CD4-positive, alpha-beta T cell treated with Interleukin-21 for 1 hour (primary cell): ENCODE data around the gene ST6GAL1.
"Not testable (repeated sequence)": the region's sequence is repeated elsewhere in the genome, so short reads cannot be mapped to it uniquely, and the experiment has no call there.

Experiments used
- DNase-seq: peaks from one replicate; pipeline ENCODE4 v3.0.0-alpha.2; 2020

The ST6GAL1 gene, protein sequence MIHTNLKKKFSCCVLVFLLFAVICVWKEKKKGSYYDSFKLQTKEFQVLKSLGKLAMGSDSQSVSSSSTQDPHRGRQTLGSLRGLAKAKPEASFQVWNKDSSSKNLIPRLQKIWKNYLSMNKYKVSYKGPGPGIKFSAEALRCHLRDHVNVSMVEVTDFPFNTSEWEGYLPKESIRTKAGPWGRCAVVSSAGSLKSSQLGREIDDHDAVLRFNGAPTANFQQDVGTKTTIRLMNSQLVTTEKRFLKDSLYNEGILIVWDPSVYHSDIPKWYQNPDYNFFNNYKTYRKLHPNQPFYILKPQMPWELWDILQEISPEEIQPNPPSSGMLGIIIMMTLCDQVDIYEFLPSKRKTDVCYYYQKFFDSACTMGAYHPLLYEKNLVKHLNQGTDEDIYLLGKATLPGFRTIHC

DNA sequence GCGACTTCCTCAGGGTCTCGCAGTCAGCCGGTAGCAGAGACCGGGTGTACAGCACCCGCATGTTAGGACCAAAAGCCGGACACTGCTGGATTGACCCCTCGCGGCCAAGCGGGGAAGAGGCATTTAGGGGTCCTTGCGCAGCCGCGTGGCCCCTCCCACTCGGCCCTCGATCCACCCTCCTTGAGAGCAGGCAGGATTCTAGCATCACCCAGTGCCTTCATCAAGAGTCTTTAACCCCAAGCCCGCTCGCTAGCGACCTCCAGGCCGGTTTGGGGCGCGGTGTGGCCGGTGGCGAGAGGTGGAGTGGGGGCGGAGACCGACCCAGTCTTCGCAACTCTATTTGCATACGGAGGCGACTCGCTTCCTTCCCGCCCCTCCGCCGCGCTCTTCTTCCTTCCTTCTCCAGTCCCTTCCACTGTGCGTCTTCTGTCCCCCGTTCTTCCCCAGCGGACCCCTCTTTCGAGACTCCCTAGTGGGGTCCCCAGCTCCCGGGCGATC, at the start of gene ST6GAL1:
Gene ST6GAL1, plus strand, starts transcription at position 384 of the 498 bp plus-strand sequence. CDS start 112,178 bp downstream, outside the sequence.
- peak; percentile 60 for DNase-seq

DNA sequence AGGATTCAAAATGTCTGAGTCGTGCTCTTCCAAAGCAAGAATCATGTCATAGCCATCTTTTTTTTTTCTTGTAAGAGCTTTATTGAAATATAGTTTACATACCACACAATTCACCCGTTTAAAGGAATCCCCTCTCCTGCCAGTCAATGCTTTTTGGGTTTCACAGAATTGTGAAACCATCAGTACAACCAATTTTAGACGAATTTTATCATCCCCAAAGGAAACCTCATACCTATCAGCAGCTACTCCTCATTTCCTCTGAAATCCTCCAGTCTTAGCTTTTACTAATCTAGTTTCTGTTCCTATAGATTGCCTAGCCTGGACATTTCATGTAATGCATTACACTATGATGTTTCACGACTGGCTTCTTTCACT, 48.2 kb upstream of the ST6GAL1 start:
- DNase-seq: no peak

DNA sequence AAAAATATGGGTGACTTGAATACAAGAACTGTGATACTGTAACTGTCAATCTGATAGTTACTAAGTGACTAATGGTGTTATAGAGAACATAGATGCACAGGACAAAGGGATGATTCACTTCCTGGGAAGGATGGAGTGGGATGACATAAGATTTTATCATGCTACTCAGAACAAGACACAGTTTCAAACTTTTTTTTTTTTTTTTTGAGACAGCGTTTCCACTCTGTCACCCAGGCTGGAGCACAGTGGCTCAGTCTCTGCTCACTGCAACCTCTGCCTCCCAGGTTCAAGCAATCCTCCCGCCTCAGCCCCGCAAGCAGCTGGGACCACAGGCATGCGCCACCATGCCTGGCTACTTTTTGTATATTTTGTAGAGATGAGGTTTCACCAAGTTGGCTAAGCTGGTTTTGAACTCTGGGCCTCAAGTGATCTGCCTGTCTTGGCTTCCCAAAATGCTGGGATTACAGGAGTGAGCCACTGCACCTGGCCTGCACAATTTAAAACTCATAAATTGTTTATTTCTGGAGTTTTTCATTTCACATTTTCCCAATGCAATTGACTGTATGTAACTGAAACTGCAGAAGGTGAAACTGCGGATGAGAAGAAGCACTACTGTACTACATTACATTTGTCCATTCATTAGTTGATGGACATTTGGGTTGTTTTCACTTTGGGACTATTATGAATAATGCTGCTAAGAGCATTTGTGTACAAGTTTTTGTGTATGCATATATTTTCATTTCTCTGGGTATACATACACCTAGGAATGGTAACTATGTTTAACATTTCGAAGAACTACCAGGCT, 47.2 kb upstream of the ST6GAL1 start:
- DNase-seq: no peak

DNA sequence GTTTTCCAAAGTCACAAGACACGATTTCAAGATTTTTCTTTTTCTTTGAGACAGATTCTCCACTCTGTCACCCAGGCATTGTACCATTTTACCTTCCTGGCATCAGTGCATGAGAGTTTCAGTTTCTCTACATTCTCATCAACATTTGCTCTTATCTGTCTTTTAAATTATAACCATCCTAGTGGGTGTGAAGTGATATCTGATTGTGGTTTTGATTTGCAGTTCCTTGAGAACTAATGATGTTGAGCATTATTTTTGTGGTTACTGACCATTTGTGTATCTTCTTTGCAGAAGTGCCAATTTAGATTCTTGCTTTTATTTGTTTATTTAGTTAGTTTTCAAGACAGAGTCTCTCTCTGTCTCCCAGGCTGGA, 46.7 kb upstream of the ST6GAL1 start:
- no peak for DNase-seq

DNA sequence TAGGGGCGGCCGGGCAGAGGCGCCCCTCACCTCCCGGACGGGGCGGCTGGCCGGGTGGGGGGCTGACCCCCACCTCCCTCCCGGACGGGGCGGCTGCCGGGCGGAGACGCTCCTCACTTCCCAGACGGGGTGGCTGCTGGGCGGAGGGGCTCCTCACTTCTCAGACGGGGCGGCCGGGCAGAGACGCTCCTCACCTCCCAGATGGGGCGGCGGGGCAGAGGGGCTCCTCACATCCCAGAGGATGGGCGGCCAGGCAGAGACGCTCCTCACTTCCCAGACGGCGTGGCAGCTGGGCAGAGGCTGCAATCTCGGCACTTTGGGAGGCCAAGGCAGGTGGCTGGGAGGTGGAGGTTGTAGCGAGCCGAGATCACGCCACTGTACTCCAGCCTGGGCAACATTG, 45.5 kb upstream of the ST6GAL1 start:
- not testable (repeated sequence) for DNase-seq

DNA sequence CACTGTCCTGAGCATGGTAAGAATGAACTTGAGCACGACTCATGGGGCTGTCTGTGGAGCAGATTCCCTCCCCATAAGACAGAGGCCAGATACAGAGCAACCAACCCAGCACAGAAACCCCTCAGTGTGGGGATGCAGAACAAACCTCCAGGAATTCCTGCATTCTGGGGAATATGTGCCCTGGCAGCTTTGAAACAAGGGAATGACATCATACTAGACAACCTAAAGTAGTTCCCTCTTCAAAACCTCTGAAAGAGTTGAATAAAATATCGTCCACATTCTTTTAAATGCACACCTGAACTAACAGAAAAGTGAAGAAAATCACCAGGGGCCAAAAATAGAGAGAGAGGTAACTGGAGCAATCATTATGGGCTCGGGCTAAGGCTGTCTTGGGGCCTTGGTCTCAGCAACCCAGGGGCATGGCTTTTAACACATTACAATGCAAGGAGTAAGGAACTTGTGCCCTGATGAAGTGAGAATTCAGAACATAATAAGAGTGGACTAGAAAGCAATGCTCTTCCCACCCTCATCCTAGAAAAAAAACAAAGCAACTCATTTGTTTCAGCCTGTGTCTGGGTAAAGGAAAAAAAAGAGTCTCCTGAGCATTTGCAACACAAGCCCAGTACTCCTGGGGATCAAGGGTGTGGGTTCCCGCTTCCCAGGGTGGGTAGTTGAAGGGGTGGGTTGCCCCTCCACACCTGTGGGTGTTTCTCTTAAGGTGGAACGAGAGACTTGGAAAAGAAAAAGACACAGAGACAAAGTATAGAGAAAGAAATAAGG, 43.9 kb upstream of the ST6GAL1 start:
- no peak for DNase-seq

DNA sequence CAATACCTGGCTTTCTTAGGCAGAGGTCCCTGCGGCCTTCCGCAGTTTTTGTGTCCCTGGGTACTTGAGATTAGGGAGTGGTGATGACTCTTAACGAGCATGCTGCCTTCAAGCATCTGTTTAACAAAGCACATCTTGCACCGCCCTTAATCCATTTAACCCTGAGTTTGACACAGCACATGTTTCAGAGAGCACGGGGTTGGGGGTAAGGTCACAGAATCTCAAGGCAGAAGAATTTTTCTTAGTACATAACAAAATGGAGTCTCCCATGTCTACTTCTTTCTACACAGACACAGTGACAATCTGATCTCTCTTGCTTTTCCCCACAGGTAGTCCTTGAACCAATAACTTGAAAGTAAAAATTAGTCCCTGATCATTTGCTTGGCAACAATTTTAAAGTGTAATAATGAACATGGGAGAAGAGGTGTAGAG, 42.8 kb upstream of the ST6GAL1 start:
- not testable (repeated sequence) for DNase-seq

DNA sequence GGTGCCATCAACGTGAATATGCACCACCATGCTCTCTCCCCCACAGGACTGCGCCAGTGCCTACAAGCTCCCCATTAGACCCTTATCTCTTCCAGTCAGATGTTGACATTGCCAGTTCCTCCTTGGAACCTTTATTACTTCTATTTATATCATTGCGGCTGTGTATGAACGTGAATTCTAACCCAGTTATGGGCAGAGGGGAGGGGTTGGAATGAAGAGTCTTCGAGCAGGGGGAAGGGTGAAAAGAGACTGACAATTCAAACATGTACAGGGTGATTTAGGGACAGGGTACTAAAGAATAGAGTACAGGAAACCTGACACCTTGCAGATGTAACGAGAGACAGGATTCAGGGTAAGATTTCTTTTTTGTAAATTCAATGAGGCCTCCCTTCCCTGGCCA, 41.8 kb upstream of the ST6GAL1 start:
- DNase-seq: no peak

DNA sequence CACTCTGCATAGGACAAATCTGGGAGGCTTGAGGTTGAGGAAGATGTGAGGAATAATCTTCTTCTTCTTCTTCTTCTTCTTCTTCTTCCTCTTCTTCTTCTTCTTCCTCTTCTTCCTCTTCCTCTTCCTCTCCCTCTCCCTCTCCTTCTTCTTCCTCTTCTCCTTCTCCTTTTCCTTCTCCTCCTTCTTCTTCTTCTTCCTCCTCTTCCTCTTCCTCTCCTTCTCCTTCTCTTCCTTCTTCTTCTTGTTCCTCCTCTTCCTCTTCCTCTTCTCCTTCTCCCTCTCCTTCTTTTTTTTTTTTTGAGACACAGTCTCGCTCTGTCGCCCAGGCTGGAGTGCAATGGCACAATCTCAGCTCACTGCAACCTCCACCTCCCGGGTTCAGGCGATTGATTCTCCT, 40.6 kb upstream of the ST6GAL1 start:
- not testable (repeated sequence) for DNase-seq

DNA sequence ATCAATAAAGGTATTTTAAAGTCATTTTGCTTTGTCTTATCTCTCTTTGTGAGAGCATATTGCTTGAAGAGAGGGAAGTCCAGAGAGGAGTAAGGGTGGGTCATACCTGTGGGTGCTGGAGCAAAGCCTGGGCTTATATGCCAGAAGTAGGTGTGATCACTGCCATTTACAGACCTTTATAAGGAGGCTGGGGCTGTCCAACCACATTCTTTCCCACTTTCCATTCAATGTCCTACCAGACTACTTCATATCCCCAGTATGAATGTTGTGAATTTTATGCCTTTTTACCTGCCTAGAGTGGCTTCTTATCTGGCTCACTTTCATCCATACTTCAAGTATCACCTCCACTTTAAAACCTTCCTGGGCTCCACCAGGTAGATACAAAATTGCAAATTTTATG, 39.4 kb upstream of the ST6GAL1 start:
- DNase-seq: no peak

DNA sequence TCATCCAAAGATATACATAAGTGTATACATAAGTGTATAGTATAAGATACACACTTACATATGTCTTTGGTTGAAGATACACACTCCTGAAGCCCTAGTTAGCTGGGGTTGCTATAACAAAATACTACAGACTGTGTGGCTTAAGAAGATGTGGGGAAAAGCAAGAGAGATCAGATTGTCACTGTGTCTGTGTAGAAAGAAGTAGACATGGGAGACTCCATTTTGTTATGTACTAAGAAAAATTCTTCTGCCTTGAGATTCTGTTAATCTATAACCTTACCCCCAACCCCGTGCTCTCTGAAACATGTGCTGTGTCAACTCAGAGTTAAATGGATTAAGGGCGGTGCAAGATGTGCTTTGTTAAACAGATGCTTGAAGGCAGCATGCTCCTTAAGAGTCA, 37.3 kb upstream of the ST6GAL1 start:
- not testable (repeated sequence) for DNase-seq

DNA sequence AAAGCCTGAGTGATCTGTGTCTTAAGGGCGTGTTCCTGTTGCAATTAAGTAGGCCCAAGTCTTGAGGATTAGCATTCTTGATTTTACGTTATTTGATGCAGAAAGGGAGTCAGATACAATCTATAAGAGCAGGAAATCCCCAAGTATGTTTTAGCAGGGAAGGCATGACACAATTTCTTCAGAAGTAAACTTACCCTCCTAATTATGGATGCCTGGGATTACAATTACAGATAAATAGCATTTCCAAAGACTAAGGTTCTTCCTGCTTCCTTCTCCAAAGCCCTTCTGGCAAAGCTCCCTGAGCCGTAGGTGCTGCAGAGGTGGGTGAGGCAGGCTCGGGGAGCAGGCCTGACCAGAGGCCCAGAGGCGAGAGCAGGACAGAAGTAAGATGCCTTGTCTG, 34.9 kb upstream of the ST6GAL1 start:
- no peak for DNase-seq

DNA sequence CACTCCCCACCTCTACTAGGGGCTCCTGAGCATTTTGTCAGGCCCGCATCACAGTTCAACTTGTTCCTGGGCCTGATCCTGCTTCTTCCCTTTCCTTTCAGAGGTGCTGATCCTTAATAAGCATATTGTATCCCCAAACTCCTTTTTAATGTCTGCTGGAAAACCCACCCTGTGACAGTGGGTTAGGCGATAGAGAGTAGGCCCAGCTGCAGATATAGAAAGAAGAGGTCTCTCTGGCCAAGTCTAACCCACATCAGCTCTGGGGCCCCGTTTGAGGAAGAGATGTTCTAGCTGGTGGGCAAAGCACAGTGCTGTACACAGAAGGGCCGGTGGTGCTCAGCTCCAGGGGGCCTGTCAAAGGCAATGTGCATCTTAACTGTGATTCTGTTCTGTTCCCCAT, 34.3 kb upstream of the ST6GAL1 start:
- DNase-seq: no peak

DNA sequence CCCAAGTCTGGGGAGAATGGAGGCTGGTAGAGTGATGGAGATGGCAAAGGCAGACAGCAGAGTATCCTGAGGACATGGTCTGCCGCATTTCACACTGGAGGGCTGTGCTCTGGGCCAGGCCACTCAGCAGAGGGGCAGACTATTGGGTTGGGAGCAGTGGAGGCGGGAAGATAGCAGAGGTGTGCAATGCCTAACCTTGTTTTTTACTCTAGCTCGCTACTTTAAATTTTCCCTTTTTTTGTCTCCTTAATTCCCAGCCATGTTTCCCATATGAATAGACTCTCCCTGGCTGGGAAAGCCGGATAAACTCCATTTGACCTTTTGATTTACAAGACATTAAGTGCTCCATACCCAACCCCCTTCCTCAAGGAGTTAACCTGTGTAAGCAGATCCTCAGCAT, 33.5 kb upstream of the ST6GAL1 start:
- DNase-seq: no peak

DNA sequence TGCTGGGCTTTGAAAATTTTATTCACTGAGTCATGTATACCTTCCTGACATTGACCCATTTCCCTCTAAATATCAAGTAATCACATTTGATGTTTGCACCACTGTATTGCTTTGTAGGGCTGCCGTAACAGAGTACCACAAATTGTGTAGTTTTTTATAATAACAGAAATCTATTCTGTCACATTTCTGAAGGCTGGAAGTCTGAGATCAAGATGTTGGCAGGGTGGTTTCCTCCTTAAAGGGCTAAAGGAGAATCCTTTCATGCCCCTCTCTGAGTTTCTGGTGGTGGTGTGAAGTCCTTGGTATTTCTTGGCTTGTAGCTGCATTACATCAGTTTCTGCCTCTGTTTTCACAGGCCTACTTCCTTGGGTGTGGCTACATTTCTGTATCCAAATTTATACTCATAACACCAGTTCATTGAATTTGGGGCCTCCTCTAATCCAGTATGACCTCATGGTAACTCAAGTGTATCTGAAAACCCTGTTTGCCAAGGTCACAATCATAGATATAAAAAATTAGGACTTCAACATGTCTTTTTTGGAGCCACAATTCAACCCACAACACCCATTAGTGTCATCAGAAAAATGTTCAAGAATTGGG, 29.1 kb upstream of the ST6GAL1 start:
- DNase-seq: no peak

DNA sequence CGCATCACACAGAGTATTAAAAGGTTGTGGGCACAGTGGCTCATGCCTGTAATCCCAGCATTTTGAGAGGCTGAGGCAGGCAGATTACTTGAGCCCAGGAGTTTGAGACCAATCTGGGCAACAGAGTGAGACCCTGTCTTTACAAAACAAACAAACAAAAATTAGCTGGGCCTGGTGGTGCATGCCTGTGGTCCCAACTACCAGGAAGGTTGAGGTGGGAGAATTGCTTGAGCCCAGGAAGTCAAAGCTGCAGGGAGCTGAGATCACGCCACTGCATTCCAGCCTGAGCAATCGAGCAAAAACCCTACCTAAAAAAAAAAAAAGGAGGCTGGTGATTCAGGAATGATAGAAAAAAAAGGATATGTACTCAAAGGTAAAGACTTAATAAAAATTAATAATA, 28.2 kb upstream of the ST6GAL1 start:
- DNase-seq: no peak

DNA sequence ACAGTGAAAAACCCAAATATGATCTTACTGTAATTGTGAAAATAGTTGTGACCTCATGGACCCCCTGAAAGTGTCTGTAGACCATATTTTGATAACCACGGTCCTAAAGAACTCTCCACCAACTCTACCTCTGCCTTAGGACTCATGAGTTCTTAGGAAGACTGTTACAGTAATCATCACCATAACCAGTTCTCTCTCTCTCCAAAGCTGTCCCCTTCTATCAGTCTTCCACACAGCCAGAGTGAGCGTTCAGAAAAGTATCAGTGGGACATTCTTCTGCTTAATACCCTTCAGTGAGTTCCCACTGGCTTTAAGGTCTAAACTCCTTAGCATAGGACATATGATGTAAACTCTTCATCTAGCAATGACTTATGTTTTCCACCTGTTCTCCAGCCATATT, 27.6 kb upstream of the ST6GAL1 start:
- no peak for DNase-seq

DNA sequence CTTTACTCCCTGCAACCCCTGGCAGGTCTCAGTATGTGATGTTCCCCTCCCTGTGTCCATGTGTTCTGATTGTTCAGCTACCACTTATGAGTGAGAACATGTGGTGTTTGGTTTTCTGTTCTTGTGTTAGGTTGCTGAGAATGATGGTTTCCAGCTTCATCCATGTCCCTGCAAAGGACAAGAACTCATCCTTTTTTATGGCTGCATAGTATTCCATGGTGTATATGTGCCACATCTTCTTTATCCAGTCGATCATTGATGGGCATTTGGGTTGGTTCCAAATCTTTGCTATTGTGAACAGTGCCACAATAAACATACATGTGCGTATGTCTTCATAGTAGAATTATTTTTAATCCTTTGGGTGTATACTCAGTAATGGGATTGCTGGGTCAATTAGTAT, 26.6 kb upstream of the ST6GAL1 start:
- DNase-seq: not testable (repeated sequence)

DNA sequence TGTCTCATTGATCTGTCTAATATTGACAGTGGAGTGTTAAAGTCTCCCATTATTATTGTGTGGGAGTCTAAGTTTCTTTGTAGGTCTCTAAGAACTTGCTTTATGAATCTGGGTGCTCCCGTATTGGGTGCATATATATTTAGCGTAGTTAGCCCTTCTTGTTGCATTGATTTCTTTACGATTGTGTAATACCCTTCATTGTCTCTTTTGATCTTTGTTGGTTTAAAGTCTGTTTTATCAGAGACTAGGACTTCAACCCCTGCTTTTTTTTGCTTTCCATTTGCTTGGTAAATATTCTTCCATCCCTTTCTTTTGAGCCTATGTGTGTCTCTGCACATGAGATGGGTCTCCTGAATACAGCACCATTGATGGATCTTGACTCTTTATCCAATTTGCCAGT, 23.3 kb upstream of the ST6GAL1 start:
- DNase-seq: not testable (repeated sequence)

DNA sequence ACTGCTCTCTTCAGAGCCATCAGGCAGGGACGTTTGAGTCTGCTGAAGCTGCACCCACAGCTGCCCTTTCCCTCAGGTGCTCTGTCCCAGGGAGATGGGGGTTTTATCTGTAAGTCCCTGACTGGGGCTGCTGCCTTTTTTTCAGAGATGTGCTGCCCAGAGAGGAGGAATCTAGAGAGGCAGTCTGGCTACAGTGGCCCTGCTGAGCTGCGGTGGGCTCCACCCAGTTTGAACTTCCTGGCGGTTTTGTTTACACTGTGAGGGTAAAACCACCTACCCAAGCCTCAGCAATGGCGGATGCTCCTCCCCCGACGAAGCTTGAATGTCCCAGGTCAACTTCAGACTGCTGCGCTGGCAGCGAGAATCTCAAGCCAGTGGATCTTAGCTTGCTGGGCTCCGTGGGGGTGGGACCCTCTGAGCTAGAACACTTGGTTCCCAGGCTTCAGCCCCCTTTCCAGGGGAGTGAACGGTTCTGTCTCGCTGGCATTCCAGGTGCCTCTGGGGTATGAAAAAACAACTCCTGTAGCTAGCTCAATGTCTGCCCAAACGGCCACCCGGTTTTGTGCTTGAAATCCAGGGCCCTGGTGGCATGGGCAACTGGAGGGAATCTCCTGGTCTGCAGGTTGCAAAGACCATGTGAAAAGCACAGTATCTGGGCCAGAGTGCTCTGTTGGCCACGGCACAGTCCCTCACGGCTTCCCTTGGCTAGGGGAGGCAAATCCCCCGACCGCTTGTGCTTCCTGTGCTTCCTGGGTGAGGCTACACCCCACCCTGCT, 21.1 kb upstream of the ST6GAL1 start:
- DNase-seq: peak; percentile 83

DNA sequence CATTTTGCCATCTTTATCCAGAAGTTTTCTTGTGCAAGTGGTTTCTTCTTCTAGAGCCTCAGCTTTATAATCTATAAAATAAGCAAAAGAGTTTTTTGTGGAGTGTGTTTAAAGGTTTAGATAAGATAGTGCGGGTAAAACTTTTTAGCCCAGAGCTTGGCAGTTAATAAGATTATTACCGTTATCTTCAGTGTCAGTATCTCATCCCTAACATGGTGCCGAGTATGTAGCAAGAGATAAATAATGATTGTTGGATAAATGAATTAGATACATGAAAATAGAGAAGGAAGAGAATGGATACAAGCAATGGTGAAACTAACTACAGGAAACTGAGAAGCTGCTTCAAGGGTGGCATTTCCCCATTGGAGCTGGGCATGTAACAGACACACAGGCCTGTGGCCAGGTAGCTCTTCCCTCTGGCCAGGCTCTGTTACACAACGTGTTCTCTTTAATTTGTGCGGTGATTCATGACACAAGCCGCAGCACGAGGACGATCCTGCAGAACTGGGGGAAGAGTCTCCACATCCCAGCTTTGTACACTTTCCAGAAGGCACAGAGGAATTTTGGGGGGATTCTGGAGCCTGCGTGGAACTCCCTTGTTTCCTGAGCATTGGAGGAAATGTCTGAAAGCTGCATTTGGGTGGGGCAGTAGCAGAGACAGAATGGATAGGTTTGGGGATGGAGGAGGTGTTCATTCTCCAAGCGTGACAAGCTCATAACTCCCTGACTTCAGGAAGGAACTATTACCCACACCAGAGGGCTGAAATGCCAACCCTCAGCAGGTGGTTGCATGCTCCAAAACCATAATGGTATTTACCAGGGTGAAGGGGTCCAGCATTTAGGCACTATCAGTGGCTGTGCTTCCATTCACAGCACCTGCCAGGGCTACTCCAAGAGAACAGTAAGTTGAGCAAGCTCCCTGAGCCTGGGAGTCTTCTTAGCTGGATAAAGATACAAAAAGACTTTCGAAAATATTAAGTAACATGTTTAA, 14.2 kb upstream of the ST6GAL1 start:
- peak; percentile 1 for DNase-seq
